Vagina (tissue), 2 donors: ENCODE data around the gene GPRASP1. TPM values are rescaled to one million over a fixed set of nuclear protein-coding genes. Genes with fewer than 3 reads are reported as not detected.

Source experiments
- DNase-seq, 2 donors: peaks; one replicate each; pipeline ENCODE4 v3.0.0-alpha.2; 2017; ENCODE audit errors: extremely low spot score in 2 of 2
- H3K27ac ChIP-seq: fragments of 200-600 bp; sonication (generic); one replicate; pipeline ENCODE4 v1.5.1; 2019
- H3K27me3 ChIP-seq: fragments of 200-600 bp; sonication (generic); one replicate; pipeline ENCODE4 v1.5.1; 2019
- H3K36me3 ChIP-seq, 2 donors: fragments of 200-600 bp; sonication (generic); one replicate each; pipeline ENCODE4 v1.5.1; 2017 to 2019
- H3K4me1 ChIP-seq: fragments of 200-600 bp; sonication (generic); one replicate; pipeline ENCODE4 v1.5.1; 2019
- H3K4me3 ChIP-seq, 2 donors: fragments of 200-600 bp; sonication (generic); 1 replicate in 1 of 2; 2 replicates in 1 of 2; pipeline ENCODE4 v1.5.1; 2016 to 2019
- H3K9me3 ChIP-seq: fragments of 200-600 bp; sonication (generic); one replicate; pipeline ENCODE4 v1.5.1; 2019
- POLR2A ChIP-seq, 2 donors: fragments of 450-650 bp; IDR thresholded peaks; one replicate each; pipeline ENCODE4 v1.6.1; 2017; ENCODE audit warnings: antibody characterized with exemption in 2 of 2, mild to moderate bottlenecking in 2 of 2, moderate library complexity in 2 of 2
- POLR2AphosphoS5 ChIP-seq, 2 donors: sonication (generic); formaldehyde crosslinking; IDR thresholded peaks; one replicate each; pipeline ENCODE4 v1.9.0; 2017; ENCODE audit warnings: antibody characterized with exemption in 2 of 2, mild to moderate bottlenecking in 2 of 2, low read depth in 1 of 2; ENCODE audit not compliant: insufficient read depth in 1 of 2
- intact Hi-C: fragments of 100-400 bp; cut with DNase I; formaldehyde crosslinking; loops from one replicate; pipeline ENCODE4 v1.15.1; 2023
- total RNA-seq: library from RNA; depleted of rRNA; stranded (reverse); fragments of >200 nt; gene quantifications from one replicate; pipeline ENCODE4 v1.2.3, GENCODE V29; 2016
- TF ChIP-seq, protein P1 (sequence below), 3 experiments: fragments of 450-650 bp in 2 of 3; fragments of 200-600 bp in 1 of 3; sonication (generic) in 1 of 3; IDR thresholded peaks; one replicate each; pipeline ENCODE4 v1.5.1; 2017 to 2019; ENCODE audit warnings: antibody characterized with exemption in 3 of 3, mild to moderate bottlenecking in 2 of 3, moderate library complexity in 2 of 3

GPRASP1 gene
- total RNA-seq, 1 donor from 2014 or later = 12.8 TPM

DNA sequence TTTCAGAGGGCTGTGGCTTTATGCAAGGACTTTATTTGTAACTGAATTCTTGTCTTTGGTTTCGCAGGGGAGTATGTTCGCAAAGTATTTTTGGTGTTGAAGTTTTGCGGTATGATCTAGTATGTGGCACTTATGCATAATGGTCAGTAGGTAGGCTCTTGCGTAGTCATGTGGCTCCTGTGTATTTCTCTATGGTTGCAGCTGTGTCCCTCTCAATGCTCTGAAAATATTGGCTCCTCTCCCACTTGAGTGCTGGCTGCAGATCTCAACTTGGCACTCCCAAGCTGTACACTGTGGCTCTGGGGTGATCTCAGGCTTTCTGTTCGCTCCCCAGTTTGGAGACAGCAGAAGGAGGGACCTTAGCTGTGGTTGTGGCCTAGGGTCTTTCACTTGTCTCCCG is 27.2 kb upstream of the GPRASP1 start:
- TF ChIP-seq, protein P1, sequence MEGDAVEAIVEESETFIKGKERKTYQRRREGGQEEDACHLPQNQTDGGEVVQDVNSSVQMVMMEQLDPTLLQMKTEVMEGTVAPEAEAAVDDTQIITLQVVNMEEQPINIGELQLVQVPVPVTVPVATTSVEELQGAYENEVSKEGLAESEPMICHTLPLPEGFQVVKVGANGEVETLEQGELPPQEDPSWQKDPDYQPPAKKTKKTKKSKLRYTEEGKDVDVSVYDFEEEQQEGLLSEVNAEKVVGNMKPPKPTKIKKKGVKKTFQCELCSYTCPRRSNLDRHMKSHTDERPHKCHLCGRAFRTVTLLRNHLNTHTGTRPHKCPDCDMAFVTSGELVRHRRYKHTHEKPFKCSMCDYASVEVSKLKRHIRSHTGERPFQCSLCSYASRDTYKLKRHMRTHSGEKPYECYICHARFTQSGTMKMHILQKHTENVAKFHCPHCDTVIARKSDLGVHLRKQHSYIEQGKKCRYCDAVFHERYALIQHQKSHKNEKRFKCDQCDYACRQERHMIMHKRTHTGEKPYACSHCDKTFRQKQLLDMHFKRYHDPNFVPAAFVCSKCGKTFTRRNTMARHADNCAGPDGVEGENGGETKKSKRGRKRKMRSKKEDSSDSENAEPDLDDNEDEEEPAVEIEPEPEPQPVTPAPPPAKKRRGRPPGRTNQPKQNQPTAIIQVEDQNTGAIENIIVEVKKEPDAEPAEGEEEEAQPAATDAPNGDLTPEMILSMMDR (IDR thresholded peaks at IDR 0.05) = no peak
- TF ChIP-seq POLR2AphosphoS5 (IDR thresholded peaks at IDR 0.05; ENCODE audit: insufficient read depth in 1 of 2, low read depth in 1 of 2) = no peak
- TF ChIP-seq POLR2A (IDR thresholded peaks at IDR 0.05) = no peak
- no peak overlapping the region for H3K27ac ChIP-seq
- intact Hi-C loops = no loop called here
- H3K9me3 ChIP-seq = peaks cover 9% of the 10 kb centered on the region
- H3K4me3 ChIP-seq = no peak overlapping the region
- no peak for DNase-seq
- H3K36me3 ChIP-seq = peaks cover 0 to 5% of the 10 kb centered on the region in 2 donors
- no peaks in the 10 kb centered on the region for H3K4me1 ChIP-seq
- no peaks in the 10 kb centered on the region for H3K27me3 ChIP-seq

DNA sequence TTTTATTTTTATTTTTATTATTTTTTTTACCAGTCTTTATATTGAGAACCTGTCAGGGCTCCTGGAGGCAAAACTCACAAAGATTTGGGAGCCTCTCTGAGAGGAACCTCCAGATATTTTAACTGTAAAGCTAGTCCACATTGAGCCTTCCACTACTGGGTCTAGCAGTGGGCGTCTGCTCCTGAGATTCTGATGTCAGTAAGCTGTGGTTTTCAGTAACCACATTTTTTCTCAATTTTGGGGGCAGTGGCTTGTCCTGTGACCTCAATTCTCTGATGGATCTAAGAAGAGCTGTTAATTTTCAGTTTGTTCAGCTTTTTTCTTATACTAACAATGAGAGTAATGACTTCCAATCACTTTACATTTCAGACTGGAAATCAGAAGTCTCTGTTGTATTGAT is 23.6 kb upstream of the GPRASP1 start:
- no peaks in the 10 kb centered on the region for H3K27me3 ChIP-seq
- TF ChIP-seq POLR2A (IDR thresholded peaks at IDR 0.05) = no peak
- H3K36me3 ChIP-seq = peaks cover 0 to 5% of the 10 kb centered on the region in 2 donors
- H3K4me3 ChIP-seq = no peak overlapping the region
- intact Hi-C loops = no loop called here
- no peaks in the 10 kb centered on the region for H3K4me1 ChIP-seq
- no peaks in the 10 kb centered on the region for H3K9me3 ChIP-seq
- H3K27ac ChIP-seq = no peak overlapping the region
- no peak for DNase-seq

DNA sequence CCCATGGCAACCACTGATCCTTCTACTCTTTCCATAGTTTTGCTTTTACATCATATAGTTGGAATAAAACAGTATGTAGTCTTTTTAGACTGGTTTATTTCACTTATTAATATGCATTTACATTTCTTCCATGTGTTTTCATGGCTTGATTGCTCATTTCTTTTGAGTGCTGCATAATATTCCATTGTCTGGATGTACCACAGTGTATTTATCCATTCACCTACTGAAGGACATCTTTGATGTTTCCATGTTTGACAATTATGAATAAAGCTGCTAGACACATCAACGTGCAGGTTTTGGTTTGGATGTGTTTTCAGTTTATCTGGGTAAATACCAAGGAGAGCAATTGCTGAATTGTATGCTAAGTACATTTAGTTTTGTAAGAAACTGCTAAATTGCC is 13.7 kb upstream of the GPRASP1 start:
- intact Hi-C loops = no loop called here
- no peak overlapping the region for H3K27ac ChIP-seq
- no peak for DNase-seq
- H3K4me3 ChIP-seq = no peak overlapping the region
- no peaks in the 10 kb centered on the region for H3K4me1 ChIP-seq
- H3K27me3 ChIP-seq = no peaks in the 10 kb centered on the region
- no peaks in the 10 kb centered on the region for H3K36me3 ChIP-seq
- TF ChIP-seq, protein P1 (IDR thresholded peaks at IDR 0.05) = no peak
- TF ChIP-seq POLR2A (IDR thresholded peaks at IDR 0.05) (no peak), POLR2AphosphoS5 (IDR thresholded peaks at IDR 0.05; ENCODE audit: insufficient read depth in 1 of 2, low read depth in 1 of 2) (no peak)
- no peaks in the 10 kb centered on the region for H3K9me3 ChIP-seq

GRCh38 chrX:102650903-102651241 is 411 bp upstream of the GPRASP1 start:
- Histone ChIP-seq H3K9me3 (no peaks in the 10 kb centered on the region), H3K27me3 (no peaks in the 10 kb centered on the region), H3K36me3 (no peaks in the 10 kb centered on the region), H3K27ac (peak overlapping the region; percentile 76), H3K4me3 (peak overlapping the region; percentile 60 to 66), H3K4me1 (peaks cover 9% of the 10 kb centered on the region)
- TF ChIP-seq POLR2A (IDR thresholded peaks at IDR 0.05) (no peak), POLR2AphosphoS5 (IDR thresholded peaks at IDR 0.05; ENCODE audit: insufficient read depth in 1 of 2, low read depth in 1 of 2) (no peak)
- TF ChIP-seq, protein P1 (IDR thresholded peaks at IDR 0.05) = no peak
- intact Hi-C loops = no loop called here
- DNase-seq = no peak

GRCh38 chrX:102652031-102652688 is 877 bp downstream of the GPRASP1 start:
- DNase-seq = no peak
- intact Hi-C loops = no loop called here
- H3K4me3 ChIP-seq = peak overlapping the region; percentile 60 to 66
- H3K36me3 ChIP-seq = no peaks in the 10 kb centered on the region
- no peak for TF ChIP-seq POLR2A (IDR thresholded peaks at IDR 0.05)
- peak in 1 of 2 donors; percentile 18 for TF ChIP-seq POLR2AphosphoS5 (IDR thresholded peaks at IDR 0.05; ENCODE audit: insufficient read depth in 1 of 2, low read depth in 1 of 2)
- TF ChIP-seq, protein P1 (IDR thresholded peaks at IDR 0.05) = peak in 1 of 3 experiments; percentile 48
- peaks cover 9% of the 10 kb centered on the region for H3K4me1 ChIP-seq
- peak overlapping the region; percentile 76 for H3K27ac ChIP-seq
- no peaks in the 10 kb centered on the region for H3K27me3 ChIP-seq
- H3K9me3 ChIP-seq = no peaks in the 10 kb centered on the region
